SK-N-MC (cell line): ENCODE measurements around the gene CNNM2.

ENCODE experiments used
- EZH2 ChIP-seq: fragments of 200-600 bp; sonication (generic); IDR thresholded peaks from one replicate; pipeline ENCODE4 v1.6.1; 2017; ENCODE audit warnings: antibody characterized with exemption
- POLR2AphosphoS5 ChIP-seq: IDR thresholded peaks from 2 replicates; pipeline ENCODE4 v1.6.1; 2012; ENCODE audit warnings: mild to moderate bottlenecking, low read depth, low read length, borderline replicate concordance

DNA sequence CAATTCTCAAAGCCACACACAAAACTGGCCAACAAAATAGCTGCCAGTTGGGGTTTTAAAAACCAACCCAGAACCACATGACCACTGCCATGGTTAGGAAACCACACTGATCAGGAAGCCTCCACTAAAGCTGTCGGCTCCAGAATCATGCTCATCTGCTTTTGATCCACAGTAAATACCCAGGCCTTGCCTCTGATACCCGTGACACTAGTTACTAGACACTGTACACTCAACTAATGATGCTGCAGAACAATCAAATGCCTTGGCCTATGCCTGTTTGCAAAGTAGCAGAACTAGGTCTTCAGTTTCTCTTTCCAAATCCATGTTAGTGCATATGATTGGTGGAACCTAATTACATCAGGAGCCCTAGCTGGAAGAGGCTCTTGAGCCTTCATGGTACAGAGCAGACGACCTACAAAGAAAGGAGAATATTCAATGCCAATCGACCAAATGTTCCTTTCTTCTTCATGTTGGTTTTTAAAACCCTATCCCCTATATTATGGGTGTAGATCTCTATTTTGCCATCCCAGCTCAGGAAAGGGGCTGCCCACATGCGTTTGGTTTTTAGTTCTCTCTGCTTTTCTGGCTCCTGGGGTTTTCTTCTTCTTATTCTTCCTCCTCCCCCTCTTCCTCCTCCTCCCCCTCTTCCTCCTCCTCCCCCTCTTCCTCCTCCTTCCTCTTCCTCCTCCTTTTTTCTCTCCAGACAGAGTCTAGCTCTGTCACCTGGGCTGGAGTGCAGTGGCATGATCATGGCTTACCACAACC is 76.6 kb downstream of the CNNM2 start:
- no peak for TF ChIP-seq POLR2AphosphoS5
- no peak for TF ChIP-seq EZH2
